WTC11 (cell line): ENCODE data around the gene FNDC3A.

Experiments used
- CREM ChIP-seq: sonication (generic); formaldehyde crosslinking; IDR thresholded peaks from 2 replicates; pipeline ENCODE4 v1.8.1; 2022; ENCODE audit warnings: mild to moderate bottlenecking, missing genetic modification reagents, moderate library complexity
- NFATC4 ChIP-seq: fragments of 250-450 bp; sonication (Bioruptor Pico); IDR thresholded peaks from 2 replicates; pipeline ENCODE4 v1.9.0; 2021; ENCODE audit warnings: mild to moderate bottlenecking
- RELA ChIP-seq: sonication (generic); formaldehyde crosslinking; IDR thresholded peaks from 2 replicates; pipeline ENCODE4 v1.8.1; 2022; ENCODE audit warnings: missing genetic modification reagents, mild to moderate bottlenecking, borderline replicate concordance
- SP1 ChIP-seq: sonication (generic); formaldehyde crosslinking; conservative IDR thresholded peaks from 2 replicates; pipeline ENCODE4 v1.8.1; 2022; ENCODE audit warnings: missing genetic modification reagents
- TCF7 ChIP-seq: sonication (generic); formaldehyde crosslinking; IDR thresholded peaks from 2 replicates; pipeline ENCODE4 v1.8.0; 2022; ENCODE audit warnings: mild to moderate bottlenecking, low read depth, missing genetic modification reagents, moderate library complexity
- ZNF232 ChIP-seq: sonication (generic); formaldehyde crosslinking; IDR thresholded peaks from 2 replicates; pipeline ENCODE4 v1.8.0; 2022; ENCODE audit warnings: mild to moderate bottlenecking, missing genetic modification reagents
- ZNF416 ChIP-seq: fragments of 250-450 bp; sonication (Bioruptor Pico); IDR thresholded peaks from 2 replicates; pipeline ENCODE4 v1.9.0; 2021; ENCODE audit warnings: mild to moderate bottlenecking, inconsistent platforms
- TF ChIP-seq, protein P1 (sequence below): fragments of 200-600 bp; IDR thresholded peaks from 2 replicates; pipeline ENCODE4 v1.8.0; 2022; ENCODE audit warnings: antibody characterized with exemption
- TF ChIP-seq, protein P2 (sequence below): sonication (generic); formaldehyde crosslinking; IDR thresholded peaks from 2 replicates; pipeline ENCODE4 v1.8.0; 2022; ENCODE audit warnings: mild to moderate bottlenecking, missing genetic modification reagents
- TF ChIP-seq, protein P3 (sequence below): sonication (generic); formaldehyde crosslinking; IDR thresholded peaks from 2 replicates; pipeline ENCODE4 v1.8.0; 2022; ENCODE audit warnings: mild to moderate bottlenecking, missing genetic modification reagents
- TF ChIP-seq, protein P4 (sequence below): sonication (generic); formaldehyde crosslinking; IDR thresholded peaks from 2 replicates; pipeline ENCODE4 v1.8.1; 2022; ENCODE audit warnings: low read depth, missing genetic modification reagents, borderline replicate concordance
- TF ChIP-seq, protein P5 (sequence below): sonication (generic); formaldehyde crosslinking; IDR thresholded peaks from 2 replicates; pipeline ENCODE4 v1.8.1; 2023; ENCODE audit warnings: mild to moderate bottlenecking, missing genetic modification reagents, moderate library complexity

DNA sequence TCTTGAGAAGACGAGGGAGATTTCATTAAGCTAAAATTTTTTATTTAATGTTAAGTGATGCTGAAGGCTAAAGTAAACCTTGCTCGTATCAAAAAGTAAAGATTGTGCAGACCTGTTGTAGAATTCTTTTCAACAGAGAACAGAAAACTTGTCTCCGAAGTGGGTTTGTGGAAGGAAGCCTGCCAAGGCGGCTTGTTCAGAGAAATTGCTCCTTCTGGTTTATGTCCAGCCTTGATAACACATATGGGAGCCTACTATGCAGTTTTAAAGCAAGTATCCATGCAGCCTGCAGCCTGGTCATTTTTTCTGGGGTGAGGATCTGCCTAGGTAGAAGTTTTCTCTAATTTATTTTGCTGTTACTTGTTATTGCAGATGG, 245.9 kb downstream of the FNDC3A start:
- TF ChIP-seq, protein P1, sequence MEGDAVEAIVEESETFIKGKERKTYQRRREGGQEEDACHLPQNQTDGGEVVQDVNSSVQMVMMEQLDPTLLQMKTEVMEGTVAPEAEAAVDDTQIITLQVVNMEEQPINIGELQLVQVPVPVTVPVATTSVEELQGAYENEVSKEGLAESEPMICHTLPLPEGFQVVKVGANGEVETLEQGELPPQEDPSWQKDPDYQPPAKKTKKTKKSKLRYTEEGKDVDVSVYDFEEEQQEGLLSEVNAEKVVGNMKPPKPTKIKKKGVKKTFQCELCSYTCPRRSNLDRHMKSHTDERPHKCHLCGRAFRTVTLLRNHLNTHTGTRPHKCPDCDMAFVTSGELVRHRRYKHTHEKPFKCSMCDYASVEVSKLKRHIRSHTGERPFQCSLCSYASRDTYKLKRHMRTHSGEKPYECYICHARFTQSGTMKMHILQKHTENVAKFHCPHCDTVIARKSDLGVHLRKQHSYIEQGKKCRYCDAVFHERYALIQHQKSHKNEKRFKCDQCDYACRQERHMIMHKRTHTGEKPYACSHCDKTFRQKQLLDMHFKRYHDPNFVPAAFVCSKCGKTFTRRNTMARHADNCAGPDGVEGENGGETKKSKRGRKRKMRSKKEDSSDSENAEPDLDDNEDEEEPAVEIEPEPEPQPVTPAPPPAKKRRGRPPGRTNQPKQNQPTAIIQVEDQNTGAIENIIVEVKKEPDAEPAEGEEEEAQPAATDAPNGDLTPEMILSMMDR: no peak
- no peak for TF ChIP-seq RELA (CRISPR knock-in tag)
- TF ChIP-seq, protein P2, sequence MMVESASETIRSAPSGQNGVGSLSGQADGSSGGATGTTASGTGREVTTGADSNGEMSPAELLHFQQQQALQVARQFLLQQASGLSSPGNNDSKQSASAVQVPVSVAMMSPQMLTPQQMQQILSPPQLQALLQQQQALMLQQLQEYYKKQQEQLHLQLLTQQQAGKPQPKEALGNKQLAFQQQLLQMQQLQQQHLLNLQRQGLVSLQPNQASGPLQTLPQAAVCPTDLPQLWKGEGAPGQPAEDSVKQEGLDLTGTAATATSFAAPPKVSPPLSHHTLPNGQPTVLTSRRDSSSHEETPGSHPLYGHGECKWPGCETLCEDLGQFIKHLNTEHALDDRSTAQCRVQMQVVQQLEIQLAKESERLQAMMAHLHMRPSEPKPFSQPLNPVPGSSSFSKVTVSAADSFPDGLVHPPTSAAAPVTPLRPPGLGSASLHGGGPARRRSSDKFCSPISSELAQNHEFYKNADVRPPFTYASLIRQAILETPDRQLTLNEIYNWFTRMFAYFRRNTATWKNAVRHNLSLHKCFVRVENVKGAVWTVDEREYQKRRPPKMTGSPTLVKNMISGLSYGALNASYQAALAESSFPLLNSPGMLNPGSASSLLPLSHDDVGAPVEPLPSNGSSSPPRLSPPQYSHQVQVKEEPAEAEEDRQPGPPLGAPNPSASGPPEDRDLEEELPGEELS (CRISPR knock-in tag): no peak
- TF ChIP-seq TCF7 (CRISPR knock-in tag): no peak
- TF ChIP-seq SP1 (CRISPR knock-in tag): no peak
- TF ChIP-seq, protein P3, sequence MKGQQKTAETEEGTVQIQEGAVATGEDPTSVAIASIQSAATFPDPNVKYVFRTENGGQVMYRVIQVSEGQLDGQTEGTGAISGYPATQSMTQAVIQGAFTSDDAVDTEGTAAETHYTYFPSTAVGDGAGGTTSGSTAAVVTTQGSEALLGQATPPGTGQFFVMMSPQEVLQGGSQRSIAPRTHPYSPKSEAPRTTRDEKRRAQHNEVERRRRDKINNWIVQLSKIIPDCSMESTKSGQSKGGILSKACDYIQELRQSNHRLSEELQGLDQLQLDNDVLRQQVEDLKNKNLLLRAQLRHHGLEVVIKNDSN (CRISPR knock-in tag): no peak
- TF ChIP-seq ZNF232 (CRISPR knock-in tag): no peak
- no peak for TF ChIP-seq NFATC4 (CRISPR knock-in tag)
- TF ChIP-seq ZNF416 (CRISPR knock-in tag): no peak
- TF ChIP-seq, protein P4, sequence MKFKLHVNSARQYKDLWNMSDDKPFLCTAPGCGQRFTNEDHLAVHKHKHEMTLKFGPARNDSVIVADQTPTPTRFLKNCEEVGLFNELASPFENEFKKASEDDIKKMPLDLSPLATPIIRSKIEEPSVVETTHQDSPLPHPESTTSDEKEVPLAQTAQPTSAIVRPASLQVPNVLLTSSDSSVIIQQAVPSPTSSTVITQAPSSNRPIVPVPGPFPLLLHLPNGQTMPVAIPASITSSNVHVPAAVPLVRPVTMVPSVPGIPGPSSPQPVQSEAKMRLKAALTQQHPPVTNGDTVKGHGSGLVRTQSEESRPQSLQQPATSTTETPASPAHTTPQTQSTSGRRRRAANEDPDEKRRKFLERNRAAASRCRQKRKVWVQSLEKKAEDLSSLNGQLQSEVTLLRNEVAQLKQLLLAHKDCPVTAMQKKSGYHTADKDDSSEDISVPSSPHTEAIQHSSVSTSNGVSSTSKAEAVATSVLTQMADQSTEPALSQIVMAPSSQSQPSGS (CRISPR knock-in tag): no peak
- TF ChIP-seq CREM (CRISPR knock-in tag): no peak
- TF ChIP-seq, protein P5, sequence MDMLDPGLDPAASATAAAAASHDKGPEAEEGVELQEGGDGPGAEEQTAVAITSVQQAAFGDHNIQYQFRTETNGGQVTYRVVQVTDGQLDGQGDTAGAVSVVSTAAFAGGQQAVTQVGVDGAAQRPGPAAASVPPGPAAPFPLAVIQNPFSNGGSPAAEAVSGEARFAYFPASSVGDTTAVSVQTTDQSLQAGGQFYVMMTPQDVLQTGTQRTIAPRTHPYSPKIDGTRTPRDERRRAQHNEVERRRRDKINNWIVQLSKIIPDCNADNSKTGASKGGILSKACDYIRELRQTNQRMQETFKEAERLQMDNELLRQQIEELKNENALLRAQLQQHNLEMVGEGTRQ (CRISPR knock-in tag): no peak
